Skeletal muscle tissue (tissue), 4 donors: Measurements from ENCODE around the gene RXRA. TPM values are rescaled to one million over a fixed set of nuclear protein-coding genes. Genes with fewer than 3 reads are reported as not detected.

Experiments
- H3K27ac ChIP-seq: one replicate; pipeline ENCODE4 v1.7.0; 2013; ENCODE audit warnings: mild to moderate bottlenecking, low read depth, low read length, inconsistent platforms
- H3K27me3 ChIP-seq, 3 donors: one replicate each; pipeline ENCODE4 v1.7.0; 2013; ENCODE audit warnings: low read length in 3 of 3; ENCODE audit not compliant: control insufficient read depth in 3 of 3, insufficient read depth in 3 of 3
- H3K36me3 ChIP-seq, 3 donors: one replicate each; pipeline ENCODE4 v1.7.0; 2013; ENCODE audit warnings: low read length in 3 of 3; ENCODE audit not compliant: control insufficient read depth in 3 of 3, insufficient read depth in 3 of 3
- H3K4me1 ChIP-seq, 3 donors: one replicate each; pipeline ENCODE4 v1.7.0; 2013; ENCODE audit warnings: low read length in 3 of 3, mild to moderate bottlenecking in 3 of 3; ENCODE audit not compliant: control insufficient read depth in 3 of 3, insufficient read depth in 3 of 3
- H3K4me3 ChIP-seq, 3 donors: one replicate each; pipeline ENCODE4 v1.7.0; 2013; ENCODE audit warnings: low read length in 3 of 3
- H3K9ac ChIP-seq, 3 donors: one replicate each; pipeline ENCODE4 v1.7.0; 2013; ENCODE audit warnings: low read length in 3 of 3, mild to moderate bottlenecking in 3 of 3, moderate library complexity in 2 of 3, low read depth in 1 of 3
- H3K9me3 ChIP-seq, 3 donors: one replicate each; pipeline ENCODE4 v1.7.0; 2013; ENCODE audit warnings: low read length in 3 of 3; ENCODE audit not compliant: control insufficient read depth in 3 of 3
- total RNA-seq: library from RNA; depleted of rRNA; stranded (reverse); fragments of >200 nt; gene quantifications from one replicate; pipeline ENCODE4 v1.2.3, GENCODE V29; 2014
- donor health status: Osteomylitis.

Gene RXRA
- total RNA-seq, 1 donor from 2014 or later = 11.5 TPM

DNA sequence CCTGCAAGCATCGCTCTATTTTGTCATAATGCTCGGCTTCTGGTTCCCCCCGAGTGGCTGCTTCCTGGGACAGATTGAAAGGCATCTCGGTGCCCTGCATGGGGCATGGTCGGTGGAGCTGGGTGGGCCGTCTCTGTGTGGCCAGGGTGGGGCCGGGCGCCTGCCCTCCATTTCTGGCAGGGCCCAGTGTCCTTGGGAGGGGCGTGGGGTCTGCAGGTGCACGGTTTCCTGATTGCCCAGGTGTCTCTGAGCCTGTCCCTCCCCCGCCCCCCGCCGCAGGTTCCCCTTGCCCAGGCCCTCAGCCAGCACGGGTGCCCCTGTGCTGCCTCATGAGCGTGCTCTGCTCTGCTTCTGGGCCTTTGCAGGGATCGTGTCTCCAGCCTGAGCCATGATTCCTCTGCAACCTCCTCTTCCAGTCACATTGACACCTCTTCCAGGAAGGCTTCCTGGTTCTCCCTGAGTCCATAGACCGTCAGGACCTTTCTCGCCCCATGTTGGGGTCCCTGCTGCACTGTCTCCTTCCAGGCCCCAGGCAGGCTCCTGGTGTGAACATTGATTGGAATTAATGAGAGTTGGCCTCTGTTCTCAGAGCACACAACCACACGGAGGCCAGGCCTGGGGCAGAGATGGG is 90.2 kb downstream of the RXRA start:
- Histone ChIP-seq H3K27ac (no peak overlapping the region), H3K4me3 (no peak overlapping the region), H3K27me3 (no peaks in the 10 kb centered on the region), H3K9me3 (no peaks in the 10 kb centered on the region), H3K36me3 (peaks cover 6 to 27% (median 23%) of the 10 kb centered on the region in 3 donors), H3K4me1 (peaks cover 77 to 96% (median 86%) of the 10 kb centered on the region in 3 donors), H3K9ac (peak overlapping the region in 1 of 3 donors; percentile 45)

DNA sequence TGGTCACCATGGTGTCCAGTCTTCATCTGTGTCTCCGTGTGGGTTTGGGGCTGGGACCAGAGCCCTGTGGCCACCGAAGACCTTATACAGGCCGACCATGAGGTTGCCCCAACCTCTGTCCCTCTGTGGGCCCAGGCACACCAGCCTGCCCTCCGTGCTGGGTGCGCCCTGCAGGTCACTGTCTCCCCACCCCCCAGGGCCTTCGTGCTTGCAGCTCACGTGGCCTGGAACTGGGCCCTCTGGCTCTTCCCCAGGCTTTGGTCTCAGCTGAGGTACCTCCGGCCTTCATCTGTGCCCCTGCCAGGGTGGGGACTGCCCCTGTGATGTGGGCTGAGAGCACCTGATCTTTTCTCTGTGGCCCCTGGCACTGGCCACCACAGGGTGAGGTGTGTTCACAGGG is 92.1 kb downstream of the RXRA start:
- Histone ChIP-seq H3K4me1 (peaks cover 73 to 96% (median 85%) of the 10 kb centered on the region in 3 donors), H3K4me3 (peak overlapping the region in 1 of 3 donors; percentile 13), H3K9me3 (no peaks in the 10 kb centered on the region), H3K27ac (peak overlapping the region; percentile 36), H3K9ac (peak overlapping the region; percentile 14 to 73 (median 51)), H3K36me3 (peaks cover 6 to 33% (median 32%) of the 10 kb centered on the region in 3 donors), H3K27me3 (no peaks in the 10 kb centered on the region)

DNA sequence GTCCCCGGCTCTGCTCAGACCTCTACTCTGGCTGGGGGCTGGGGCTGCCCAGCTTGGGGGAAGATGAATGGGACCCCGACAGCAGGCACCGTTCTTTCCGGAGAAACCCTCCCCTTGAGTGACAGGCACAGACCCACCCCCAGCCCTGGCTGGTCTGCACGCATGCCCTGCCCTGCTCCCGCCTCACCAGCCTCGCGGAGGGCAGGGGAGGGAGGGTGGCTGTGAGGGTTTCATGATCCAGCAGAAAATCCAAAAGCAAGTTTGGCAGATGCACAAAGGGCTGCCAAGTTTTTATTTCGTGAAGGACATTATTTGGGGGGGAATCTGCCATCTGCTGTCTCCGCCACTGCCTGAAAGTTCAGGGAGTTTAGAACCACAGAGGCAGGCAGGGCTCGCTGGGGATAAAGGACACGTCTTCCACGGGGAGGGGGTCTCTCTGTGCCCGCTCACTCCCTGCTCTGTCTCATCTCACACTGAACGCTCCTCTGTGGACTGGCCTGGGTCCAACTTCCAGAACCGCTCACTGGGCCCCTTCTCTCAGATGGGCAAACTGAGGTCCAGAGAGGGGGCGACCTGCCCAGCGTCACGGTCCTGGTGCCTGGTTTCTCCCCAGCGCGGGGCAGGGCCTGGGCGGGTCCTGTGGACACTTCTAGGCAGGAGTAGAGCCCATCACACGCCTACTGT is 92.9 kb downstream of the RXRA start:
- Histone ChIP-seq H3K4me1 (peaks cover 73 to 96% (median 84%) of the 10 kb centered on the region in 3 donors), H3K36me3 (peaks cover 6 to 38% (median 36%) of the 10 kb centered on the region in 3 donors), H3K27ac (peak overlapping the region; percentile 64)

DNA sequence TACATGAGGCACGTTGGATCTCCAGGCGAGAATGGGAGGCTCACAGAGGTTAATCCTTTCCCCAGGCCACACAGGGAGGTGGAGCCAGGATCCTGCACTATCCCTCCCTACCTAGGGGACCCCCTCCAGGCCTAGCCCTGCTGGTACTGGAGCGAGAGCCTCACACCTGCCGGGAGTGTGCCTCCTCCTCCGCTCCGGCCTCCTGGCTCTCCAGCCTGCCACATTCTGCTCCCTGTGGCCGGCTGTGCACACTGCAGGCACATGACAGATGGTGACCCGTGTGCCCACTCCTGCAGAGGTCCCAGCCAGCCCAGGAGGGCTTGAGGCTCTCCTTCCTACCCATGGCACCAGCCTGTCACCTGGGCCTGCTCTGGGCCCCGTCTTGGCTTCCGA is 93.4 kb downstream of the RXRA start:
- H3K27me3 ChIP-seq = no peaks in the 10 kb centered on the region
- no peak overlapping the region for H3K4me3 ChIP-seq
- H3K4me1 ChIP-seq = peaks cover 73 to 96% (median 84%) of the 10 kb centered on the region in 3 donors
- peaks cover 11 to 41% (median 38%) of the 10 kb centered on the region in 3 donors for H3K36me3 ChIP-seq
- H3K9ac ChIP-seq = peak overlapping the region in 2 of 3 donors; percentile 6 to 73
- peak overlapping the region; percentile 64 for H3K27ac ChIP-seq
- H3K9me3 ChIP-seq = no peaks in the 10 kb centered on the region

More for the DNA sequence above, 92.9 kb downstream of the RXRA start:
- H3K27me3 ChIP-seq = no peaks in the 10 kb centered on the region
- H3K4me3 ChIP-seq = no peak overlapping the region
- H3K9me3 ChIP-seq = no peaks in the 10 kb centered on the region
- H3K9ac ChIP-seq = peak overlapping the region in 2 of 3 donors; percentile 6 to 73

GRCh38 chr9:134420281-134420845 is 94.1 kb downstream of the RXRA start:
- H3K4me3 ChIP-seq = no peak overlapping the region
- H3K4me1 ChIP-seq = peaks cover 73 to 93% (median 84%) of the 10 kb centered on the region in 3 donors
- H3K27ac ChIP-seq = peak overlapping the region; percentile 64
- no peaks in the 10 kb centered on the region for H3K9me3 ChIP-seq
- H3K27me3 ChIP-seq = no peaks in the 10 kb centered on the region
- peaks cover 14 to 44% (median 41%) of the 10 kb centered on the region in 3 donors for H3K36me3 ChIP-seq
- peak overlapping the region in 2 of 3 donors; percentile 51 to 73 for H3K9ac ChIP-seq

DNA sequence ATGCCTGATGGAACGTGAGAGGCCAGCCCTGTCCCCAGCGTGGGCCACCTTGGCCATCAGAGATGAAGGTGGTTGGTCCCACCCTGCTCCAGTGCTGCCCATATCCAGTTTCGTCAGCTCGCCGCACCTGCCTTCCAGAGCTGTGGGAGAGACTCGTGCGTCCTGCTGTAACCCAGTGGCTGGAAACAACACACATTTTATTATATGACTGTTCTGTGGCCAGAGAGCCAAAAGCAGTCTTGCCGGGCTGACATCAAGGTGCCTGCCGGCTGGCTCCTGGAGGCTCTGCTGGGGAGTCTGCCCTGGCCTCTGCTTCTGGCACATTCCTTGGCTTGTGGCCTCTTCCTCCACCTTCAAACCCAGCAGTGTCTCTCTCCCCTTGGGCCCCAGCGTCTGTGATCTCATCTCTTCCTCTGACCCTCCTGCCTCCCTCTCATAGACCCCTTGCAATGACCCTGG is 94.7 kb downstream of the RXRA start:
- H3K9me3 ChIP-seq = no peaks in the 10 kb centered on the region
- peaks cover 19 to 46% (median 44%) of the 10 kb centered on the region in 3 donors for H3K36me3 ChIP-seq
- H3K4me1 ChIP-seq = peaks cover 73 to 88% (median 84%) of the 10 kb centered on the region in 3 donors
- H3K27ac ChIP-seq = peak overlapping the region; percentile 64
- H3K9ac ChIP-seq = peak overlapping the region in 2 of 3 donors; percentile 43 to 73
- no peaks in the 10 kb centered on the region for H3K27me3 ChIP-seq
- H3K4me3 ChIP-seq = no peak overlapping the region

DNA sequence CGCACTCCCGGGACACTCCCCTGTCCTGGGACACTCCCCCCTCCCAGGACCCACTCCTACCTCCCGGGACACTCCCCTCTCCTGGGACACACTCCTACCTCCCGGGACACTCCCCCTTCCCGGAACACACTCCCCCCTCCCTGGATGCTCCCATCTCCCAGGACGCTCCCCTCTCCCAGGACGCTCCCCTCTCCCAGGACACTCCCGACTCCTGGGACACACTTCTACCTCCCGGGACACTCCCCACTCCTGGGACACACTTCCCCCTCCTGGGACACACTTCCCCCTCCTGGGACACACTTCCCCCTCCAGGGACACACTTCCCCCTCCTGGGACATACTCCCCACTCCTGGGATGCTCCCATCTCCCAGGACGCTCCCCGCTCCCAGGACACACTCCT is 95.6 kb downstream of the RXRA start:
- peak overlapping the region; percentile 64 for H3K27ac ChIP-seq
- H3K4me1 ChIP-seq = peaks cover 69 to 81% (median 81%) of the 10 kb centered on the region in 3 donors
- peaks cover 19 to 43% (median 42%) of the 10 kb centered on the region in 3 donors for H3K36me3 ChIP-seq
- no peaks in the 10 kb centered on the region for H3K9me3 ChIP-seq
- H3K4me3 ChIP-seq = no peak overlapping the region
- H3K27me3 ChIP-seq = no peaks in the 10 kb centered on the region
- peak overlapping the region in 1 of 3 donors; percentile 62 for H3K9ac ChIP-seq

- H3K4me1 ChIP-seq = peaks cover 65 to 75% (median 75%) of the 10 kb centered on the region in 3 donors
- no peak overlapping the region for H3K27ac ChIP-seq
- no peaks in the 10 kb centered on the region for H3K27me3 ChIP-seq
- H3K9ac ChIP-seq = peak overlapping the region in 2 of 3 donors; percentile 12 to 40
- H3K36me3 ChIP-seq = peaks cover 16 to 38% (median 38%) of the 10 kb centered on the region in 3 donors
- no peaks in the 10 kb centered on the region for H3K9me3 ChIP-seq
- no peak overlapping the region for H3K4me3 ChIP-seq
Observed at GRCh38 chr9:134422301-134423090, 96.2 kb downstream of the RXRA start.

GRCh38 chr9:134423166-134423565 is 96.9 kb downstream of the RXRA start:
- Histone ChIP-seq H3K27me3 (no peaks in the 10 kb centered on the region), H3K36me3 (peaks cover 16 to 34% (median 32%) of the 10 kb centered on the region in 3 donors), H3K27ac (no peak overlapping the region)

More at GRCh38 chr9:134423166-134423565, 96.9 kb downstream of the RXRA start:
- Histone ChIP-seq H3K4me1 (peaks cover 62 to 69% (median 68%) of the 10 kb centered on the region in 3 donors), H3K9ac (peak overlapping the region in 2 of 3 donors; percentile 12 to 40), H3K9me3 (no peaks in the 10 kb centered on the region), H3K4me3 (no peak overlapping the region)
